GM12872 (cell line): ENCODE results near the gene CXCL14.

Experiments
- CTCF ChIP-seq: IDR thresholded peaks from 3 replicates; pipeline ENCODE4 v1.5.1; 2011; ENCODE audit warnings: low read depth, mild to moderate bottlenecking, low read length, moderate library complexity; ENCODE audit not compliant: insufficient read depth

The CXCL14 gene

DNA sequence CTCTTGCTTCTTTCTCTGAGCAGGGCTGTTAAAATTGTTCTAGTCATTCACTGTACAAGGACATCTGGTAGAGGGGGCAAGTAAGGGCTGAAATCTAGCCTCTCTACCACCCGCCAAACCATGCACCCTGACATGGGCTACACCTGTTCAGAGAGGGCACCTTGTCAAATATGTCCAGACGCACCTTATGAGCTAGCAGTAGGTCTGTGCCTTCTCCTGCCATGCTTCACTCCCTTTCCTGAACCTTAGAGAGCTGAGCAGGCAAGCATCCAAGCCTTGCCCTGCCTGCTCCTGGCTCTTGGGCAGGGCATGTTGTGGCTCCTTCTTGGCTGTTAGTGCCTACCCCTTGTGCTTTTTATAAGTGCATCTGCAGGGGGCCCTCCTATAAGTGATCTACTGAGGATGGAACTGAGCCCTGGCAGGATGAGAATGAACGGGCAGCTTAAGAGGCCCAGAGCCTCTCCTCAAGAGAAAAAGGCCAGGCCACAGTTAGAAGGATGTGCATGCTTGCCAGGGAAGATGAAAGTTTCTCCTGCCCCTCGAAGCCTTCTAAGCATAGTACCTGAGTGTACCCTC is 39.3 kb downstream of the CXCL14 start:
- no peak for TF ChIP-seq CTCF

GRCh38 chr5:135538261-135538660 is 40.5 kb downstream of the CXCL14 start:
- no peak for TF ChIP-seq CTCF

- no peak for TF ChIP-seq CTCF
Measured at GRCh38 chr5:135537745-135538144, 41.0 kb downstream of the CXCL14 start.

GRCh38 chr5:135537271-135537670 is 41.5 kb downstream of the CXCL14 start:
- no peak for TF ChIP-seq CTCF

DNA sequence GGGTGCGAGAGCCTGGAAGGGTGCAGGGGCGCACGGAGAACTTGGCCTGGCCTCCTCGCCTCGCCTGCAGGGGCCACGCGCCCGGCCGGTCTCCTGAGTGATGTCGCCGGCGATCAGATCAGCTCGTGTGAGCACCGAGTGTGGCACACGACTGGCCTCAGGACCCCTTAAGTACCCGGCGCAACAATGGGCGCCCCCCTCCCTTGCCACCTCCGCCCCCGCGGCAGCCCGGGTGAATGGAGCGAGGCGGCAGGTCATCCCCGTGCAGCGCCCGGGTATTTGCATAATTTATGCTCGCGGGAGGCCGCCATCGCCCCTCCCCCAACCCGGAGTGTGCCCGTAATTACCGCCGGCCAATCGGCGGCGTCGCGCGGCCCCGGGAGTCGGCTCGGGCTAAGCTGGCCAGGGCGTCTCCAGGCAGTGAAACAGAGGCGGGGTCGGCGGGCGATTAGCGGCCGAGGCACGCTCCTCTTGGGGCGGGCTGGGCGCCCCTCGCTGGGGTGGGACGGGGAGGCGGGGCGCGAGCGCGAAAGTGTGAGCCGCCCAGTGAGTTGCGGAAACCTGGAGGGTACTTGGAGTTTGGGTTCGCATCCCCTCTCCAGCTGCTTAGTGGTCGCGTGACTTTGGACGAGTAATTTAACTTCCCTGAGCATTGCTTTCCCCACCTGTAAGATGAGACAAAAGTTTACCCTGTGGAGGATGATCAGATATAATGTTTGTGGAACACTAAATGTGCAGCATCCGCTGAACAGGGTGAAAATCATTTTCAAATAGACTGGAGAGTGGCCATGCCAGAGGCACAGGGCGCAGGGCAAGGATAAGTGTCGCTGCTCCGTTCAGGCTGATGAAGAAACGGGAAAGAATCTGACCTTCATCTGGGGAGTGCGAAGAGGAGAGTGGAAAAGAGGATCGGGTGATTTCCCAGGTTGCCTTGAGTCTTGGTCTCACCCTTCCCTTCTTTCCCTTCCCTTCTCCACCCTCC is 42.7 kb downstream of the CXCL14 start, which contains the start of gene NEUROG1:
TSS of gene NEUROG1 (minus strand) at position 145 of the 982 bp plus-strand sequence. CDS start 274 bp downstream, outside the sequence.
- no peak for TF ChIP-seq CTCF

GRCh38 chr5:135535420-135535819 is 43.4 kb downstream of the CXCL14 start:
- no peak for TF ChIP-seq CTCF

GRCh38 chr5:135534609-135535419 is 44.0 kb downstream of the CXCL14 start:
- TF ChIP-seq CTCF = no peak
